Measurements from ENCODE around the gene RNF34. TPM values are rescaled to one million over a fixed set of nuclear protein-coding genes. Genes with fewer than 3 reads are reported as not detected.

RNF34 gene
- total RNA-seq, 1 experiment from 2014 or later: 66.4 TPM

DNA sequence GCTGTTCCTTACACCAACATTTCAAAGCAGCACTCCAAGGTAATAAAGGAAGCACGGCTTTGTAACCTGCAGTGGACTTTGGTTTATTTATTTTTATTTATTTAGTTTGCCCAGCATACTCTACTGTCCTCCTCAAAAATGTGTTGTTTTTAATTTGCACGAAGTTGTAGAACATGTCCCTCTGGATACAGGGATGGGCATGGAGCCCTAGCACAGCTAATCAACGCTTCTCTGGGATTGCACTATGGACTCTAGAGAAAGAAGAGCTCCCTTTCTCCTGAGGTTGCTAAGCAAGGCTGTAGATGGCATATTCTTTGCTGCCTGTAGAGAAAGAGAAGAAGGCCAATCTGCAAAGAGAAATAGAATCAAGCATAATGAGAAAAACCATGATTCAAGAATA is 41.8 kb upstream of the RNF34 start:
- Histone ChIP-seq H3K18ac (ENCODE audit: insufficient read length, low read depth, low read length) (no peak overlapping the region), H2BK5ac (ENCODE audit: insufficient read length, low read length) (no peak overlapping the region), H3K4me1 (ENCODE audit: insufficient read depth, low read length) (no peaks in the 10 kb centered on the region), H3T11ph (ENCODE audit: low read length) (no peak overlapping the region), H3K4me2 (ENCODE audit: insufficient read depth, insufficient read length, low read length) (no peak overlapping the region), H3K9ac (ENCODE audit: extremely low read depth, insufficient read length, low read length) (no peak overlapping the region), H3K79me2 (ENCODE audit: insufficient read depth, low read length) (no peaks in the 10 kb centered on the region), H2BK120ac (ENCODE audit: low read depth, low read length, poor library complexity, severe bottlenecking) (no peak overlapping the region), H3K27me3 (ENCODE audit: insufficient read depth, low read length) (no peaks in the 10 kb centered on the region), H4K20me1 (ENCODE audit: control insufficient read depth, insufficient read depth, insufficient read length) (peaks cover 4% of the 10 kb centered on the region), H4K5ac (ENCODE audit: insufficient read length, low read depth, low read length) (no peak overlapping the region), H3K14ac (ENCODE audit: insufficient read depth, low read length) (no peak overlapping the region), H2BK20ac (ENCODE audit: low read depth, low read length, poor library complexity, severe bottlenecking) (no peak overlapping the region), H2AFZ (ENCODE audit: low read length) (no peak overlapping the region), H3K56ac (ENCODE audit: insufficient read length, low read depth, low read length) (no peak overlapping the region), H3K79me1 (ENCODE audit: insufficient read depth, low read depth, low read length, poor library complexity, severe bottlenecking) (no peaks in the 10 kb centered on the region), H2BK15ac (ENCODE audit: low read depth, low read length) (no peak overlapping the region), H3K23me2 (ENCODE audit: insufficient read length, low read depth, low read length, poor library complexity, severe bottlenecking) (no peaks in the 10 kb centered on the region), H2AK5ac (ENCODE audit: insufficient read length, low read length) (no peak overlapping the region), H3K23ac (ENCODE audit: insufficient read length, low read depth, low read length) (no peak overlapping the region), H4K91ac (ENCODE audit: insufficient read length, low read depth, low read length) (no peak overlapping the region), H3K27ac (ENCODE audit: insufficient read length, low read depth, low read length) (no peak overlapping the region), H4K8ac (replicated peaks; ENCODE audit: insufficient read length, low read depth, low read length) (no peak overlapping the region), H3K9me3 (ENCODE audit: control insufficient read depth, low read depth, low read length) (no peaks in the 10 kb centered on the region), H2BK12ac (ENCODE audit: insufficient read length, low read depth, low read length) (no peak overlapping the region), H3K4ac (ENCODE audit: low read depth, low read length) (no peak overlapping the region)
- no peaks in the 10 kb centered on the region for H3K9me3 Mint-ChIP-seq
- no CpG with 5 or more reads among the region's 3 CpGs for WGBS (ENCODE audit: extremely low coverage, insufficient read length, low lambda C conversion rate)
- no peak for DNase-seq
- H3K27me3 Mint-ChIP-seq (ENCODE audit: low read depth): peaks cover 7% of the 10 kb centered on the region
- H3K36me3 Mint-ChIP-seq (ENCODE audit: insufficient read depth in 1 of 3, low read depth in 3 of 3): no peaks in the 10 kb centered on the region
- H3K27ac Mint-ChIP-seq: no peak overlapping the region; a peak in 1 of 7 replicates
- peaks cover 2 to 4% of the 10 kb centered on the region in 2 experiments for H3K4me1 Mint-ChIP-seq
- TF ChIP-seq, protein P1, sequence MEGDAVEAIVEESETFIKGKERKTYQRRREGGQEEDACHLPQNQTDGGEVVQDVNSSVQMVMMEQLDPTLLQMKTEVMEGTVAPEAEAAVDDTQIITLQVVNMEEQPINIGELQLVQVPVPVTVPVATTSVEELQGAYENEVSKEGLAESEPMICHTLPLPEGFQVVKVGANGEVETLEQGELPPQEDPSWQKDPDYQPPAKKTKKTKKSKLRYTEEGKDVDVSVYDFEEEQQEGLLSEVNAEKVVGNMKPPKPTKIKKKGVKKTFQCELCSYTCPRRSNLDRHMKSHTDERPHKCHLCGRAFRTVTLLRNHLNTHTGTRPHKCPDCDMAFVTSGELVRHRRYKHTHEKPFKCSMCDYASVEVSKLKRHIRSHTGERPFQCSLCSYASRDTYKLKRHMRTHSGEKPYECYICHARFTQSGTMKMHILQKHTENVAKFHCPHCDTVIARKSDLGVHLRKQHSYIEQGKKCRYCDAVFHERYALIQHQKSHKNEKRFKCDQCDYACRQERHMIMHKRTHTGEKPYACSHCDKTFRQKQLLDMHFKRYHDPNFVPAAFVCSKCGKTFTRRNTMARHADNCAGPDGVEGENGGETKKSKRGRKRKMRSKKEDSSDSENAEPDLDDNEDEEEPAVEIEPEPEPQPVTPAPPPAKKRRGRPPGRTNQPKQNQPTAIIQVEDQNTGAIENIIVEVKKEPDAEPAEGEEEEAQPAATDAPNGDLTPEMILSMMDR (conservative IDR thresholded peaks at IDR 0.05): no peak
- no peak overlapping the region for H3K4me3 Mint-ChIP-seq

Measured in H9 (cell line).